Occipital lobe (tissue), 2 donors: ENCODE measurements around the gene TMEM88. TPM values are rescaled to one million over a fixed set of nuclear protein-coding genes. Genes with fewer than 3 reads are reported as not detected.
"Not testable (repeated sequence)": the region's sequence is repeated elsewhere in the genome, so short reads cannot be mapped to it uniquely, and the experiment has no call there.

ENCODE experiments used
- DNase-seq: peaks from one replicate; lab custom pipeline; 2025; lab: John Stamatoyannopoulos, UW
- total RNA-seq: library from RNA; depleted of rRNA; stranded (reverse); fragments of >200 nt; gene quantifications from one replicate; pipeline ENCODE4 v1.2.3, GENCODE V29; 2014

The TMEM88 gene
- 1.2 TPM for total RNA-seq

GRCh38 chr17:7854851-7855659 lies at the start of gene TMEM88:
TSS of gene TMEM88 (plus strand) at chr17:7855066. CDS start at chr17:7855075, 9 bp downstream.
- DNase-seq: no peak

GRCh38 chr17:7806587-7806986 lies 48.3 kb upstream of the TMEM88 start:
- no peak for DNase-seq

GRCh38 chr17:7807206-7807605 lies 47.7 kb upstream of the TMEM88 start:
- DNase-seq: no peak

GRCh38 chr17:7809086-7809790 lies 45.6 kb upstream of the TMEM88 start:
- DNase-seq: no peak

GRCh38 chr17:7809791-7810343 lies 45.0 kb upstream of the TMEM88 start:
- not testable (repeated sequence) for DNase-seq

- DNase-seq: no peak
Measured at GRCh38 chr17:7811251-7811650, 43.6 kb upstream of the TMEM88 start.

- DNase-seq: no peak
Measured at GRCh38 chr17:7814969-7815368, 39.9 kb upstream of the TMEM88 start.

- no peak for DNase-seq
Measured at GRCh38 chr17:7816926-7817642, 37.8 kb upstream of the TMEM88 start.

- no peak for DNase-seq
Measured at GRCh38 chr17:7817643-7817964, 37.3 kb upstream of the TMEM88 start.

- no peak for DNase-seq
Measured at GRCh38 chr17:7818026-7818425, 36.8 kb upstream of the TMEM88 start.

GRCh38 chr17:7818746-7819645 lies 35.9 kb upstream of the TMEM88 start:
- no peak for DNase-seq

GRCh38 chr17:7820231-7820630 lies 34.6 kb upstream of the TMEM88 start:
- DNase-seq: no peak

- no peak for DNase-seq
Measured at GRCh38 chr17:7822126-7822525, 32.7 kb upstream of the TMEM88 start.

- no peak for DNase-seq
Measured at GRCh38 chr17:7823581-7824001, 31.3 kb upstream of the TMEM88 start.

- DNase-seq: no peak
Measured at GRCh38 chr17:7824021-7824924, 30.6 kb upstream of the TMEM88 start.

- DNase-seq: no peak
Measured at GRCh38 chr17:7825206-7825990, 29.5 kb upstream of the TMEM88 start.

GRCh38 chr17:7830616-7831015 lies 24.2 kb upstream of the TMEM88 start:
- DNase-seq: no peak

- no peak for DNase-seq
Measured at GRCh38 chr17:7831233-7831632, 23.6 kb upstream of the TMEM88 start.

- no peak for DNase-seq
Measured at GRCh38 chr17:7832431-7832830, 22.4 kb upstream of the TMEM88 start.
